ENCODE measurements around the gene PHACTR1.
"Not testable (repeated sequence)": the region's sequence is repeated elsewhere in the genome, so short reads cannot be mapped to it uniquely, and the experiment has no call there.

PHACTR1 gene

GRCh38 chr6:12749531-12750379, 33.2 kb downstream of the PHACTR1 start:
- peak; percentile 30 for DNase-seq (ENCODE audit: low spot score)

DNA sequence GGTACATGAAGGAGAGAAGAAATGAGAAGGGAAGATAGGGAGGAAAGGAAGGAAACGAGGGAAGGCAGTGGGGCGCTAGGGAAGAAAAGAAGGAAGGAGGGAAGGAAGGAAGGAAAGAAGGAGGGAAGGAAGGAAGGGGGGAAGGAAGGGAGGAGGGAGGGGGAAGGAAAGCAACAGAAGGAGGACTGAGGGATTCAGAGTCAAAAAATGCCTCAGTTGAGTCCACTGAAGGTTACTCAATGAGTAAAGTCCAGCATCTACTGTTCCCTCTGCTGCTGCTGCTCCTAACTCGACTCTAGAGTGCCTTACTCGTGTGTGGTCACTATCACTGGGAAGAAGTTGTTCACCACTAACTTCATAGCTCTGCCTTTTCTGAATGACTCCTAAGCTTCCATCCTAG, 33.8 kb downstream of the PHACTR1 start:
- no peak for DNase-seq (ENCODE audit: low spot score)

DNA sequence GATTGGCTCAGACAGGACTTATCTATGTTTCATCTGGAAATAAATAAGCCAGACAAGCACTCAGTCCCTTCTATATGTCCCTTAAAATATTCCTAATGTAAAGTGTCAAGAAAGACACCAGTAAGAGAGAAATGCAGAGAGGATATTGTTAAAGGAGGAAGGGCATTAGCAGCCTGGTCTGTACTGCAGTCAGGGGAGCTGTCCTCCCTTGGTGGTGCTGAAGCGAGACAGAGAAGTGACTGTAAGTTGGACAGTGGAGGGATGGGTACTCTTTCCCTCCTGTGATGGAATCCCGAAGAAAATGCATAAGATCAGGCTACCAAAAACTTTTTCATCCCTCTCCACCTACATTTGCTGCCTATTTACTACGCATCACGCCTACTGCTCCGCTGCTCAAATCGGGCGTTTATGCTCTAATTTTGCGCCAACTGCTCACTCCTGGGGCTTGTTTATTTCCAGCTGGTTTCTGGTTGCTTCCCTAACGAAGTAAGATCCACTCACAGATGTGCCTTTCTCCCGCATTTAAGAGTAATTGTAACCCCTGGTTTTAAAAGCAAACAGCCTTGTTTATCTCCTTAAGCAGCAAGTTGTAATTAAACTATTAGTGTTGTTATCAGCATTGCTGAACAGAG, 35.2 kb downstream of the PHACTR1 start:
- DNase-seq (ENCODE audit: low spot score): no peak

- DNase-seq (ENCODE audit: low spot score): no peak
Measured at GRCh38 chr6:12753036-12753435, 36.5 kb downstream of the PHACTR1 start.

- DNase-seq (ENCODE audit: low spot score): no peak
Measured at GRCh38 chr6:12760226-12760625, 43.7 kb downstream of the PHACTR1 start.

DNA sequence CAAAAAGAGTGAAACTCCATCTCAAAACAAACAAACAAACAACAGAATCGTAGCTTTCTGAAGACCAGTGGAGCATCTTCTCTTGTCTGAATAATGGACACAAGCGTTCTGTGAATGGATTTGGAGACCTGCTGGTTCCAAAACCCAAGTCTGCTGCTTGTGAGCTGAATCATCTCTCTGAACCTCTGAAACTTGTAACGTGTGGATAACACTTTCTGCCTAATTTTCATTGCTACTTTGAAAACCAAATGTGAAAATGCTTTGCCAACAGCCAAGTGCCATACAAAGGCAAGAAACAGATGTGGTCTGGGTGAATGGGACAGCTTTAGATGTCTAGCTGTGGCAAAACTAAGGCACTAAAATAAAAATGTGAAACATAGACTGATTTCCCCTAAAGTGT, 44.3 kb downstream of the PHACTR1 start:
- DNase-seq (ENCODE audit: low spot score): no peak

- DNase-seq (ENCODE audit: low spot score): no peak
Measured at GRCh38 chr6:12761376-12762115, 45.0 kb downstream of the PHACTR1 start.

DNA sequence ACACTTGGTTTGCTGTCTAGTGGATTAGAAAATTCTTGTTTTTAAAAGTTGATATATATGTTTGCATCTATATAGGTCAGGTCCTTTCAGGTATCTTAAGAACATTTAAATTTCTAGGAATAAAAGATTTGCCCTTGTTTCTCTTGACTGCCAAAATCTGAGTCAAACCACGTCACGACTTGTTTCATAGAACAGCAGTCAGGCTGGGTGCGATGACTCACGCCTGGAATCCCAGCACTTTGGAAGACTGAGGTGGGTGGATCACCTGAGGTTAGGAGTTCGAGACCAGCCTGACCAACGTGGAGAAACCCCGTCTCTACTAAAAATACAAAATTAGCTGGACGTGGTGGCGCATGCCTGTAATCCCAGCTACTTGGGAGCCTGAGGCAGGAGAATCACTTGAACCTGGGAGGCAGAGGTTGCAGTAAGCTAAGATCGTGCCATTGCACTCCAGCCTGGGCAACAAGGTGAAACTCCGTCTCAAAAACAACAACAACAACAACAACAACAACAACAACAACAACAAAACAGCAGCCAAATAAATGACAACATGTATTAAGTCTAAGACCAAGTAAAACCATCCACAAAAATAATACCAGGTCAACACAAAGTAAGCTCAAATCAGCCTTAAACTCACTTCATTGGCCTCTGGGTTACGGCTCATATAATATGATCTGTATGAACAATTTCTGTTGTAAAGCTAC, 46.3 kb downstream of the PHACTR1 start:
- DNase-seq (ENCODE audit: low spot score): not testable (repeated sequence)

DNA sequence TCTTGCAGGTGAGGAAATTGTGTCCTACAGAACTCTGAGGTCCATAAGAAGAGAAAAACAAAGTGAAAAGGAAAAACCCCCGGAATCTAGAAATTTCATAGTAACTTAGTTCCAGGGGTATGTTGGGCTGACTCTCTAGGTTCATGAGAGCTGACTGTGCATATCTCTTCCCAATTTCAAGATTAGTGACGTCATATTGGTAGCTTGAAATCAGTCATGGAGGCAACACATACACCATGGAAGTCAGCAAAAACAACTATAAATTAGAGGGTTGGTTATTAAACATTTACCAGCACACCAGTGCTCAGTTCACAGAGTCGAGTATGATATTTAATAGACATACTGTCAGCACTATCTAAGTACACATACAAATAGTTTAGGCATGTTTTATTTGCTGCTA, 49.8 kb downstream of the PHACTR1 start:
- DNase-seq (ENCODE audit: low spot score): no peak

DNA sequence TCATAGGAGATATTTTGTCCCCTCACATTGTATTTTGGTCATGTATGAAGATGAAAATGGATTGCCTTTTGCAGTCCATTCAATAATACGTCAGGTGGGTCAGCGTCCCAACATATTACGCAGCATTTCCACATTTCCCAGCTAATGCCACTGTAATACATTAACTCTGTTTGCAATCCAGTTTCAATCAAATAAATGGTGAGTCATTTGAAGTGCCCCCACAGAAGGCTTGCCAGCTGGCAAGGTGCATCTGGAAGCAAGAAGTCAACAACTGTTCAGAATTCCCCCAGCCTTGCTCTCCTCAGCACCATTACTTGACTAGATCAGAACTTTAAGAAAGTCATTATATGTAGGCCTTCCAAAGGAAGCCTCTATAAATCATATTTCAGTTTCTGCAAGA, 50.4 kb downstream of the PHACTR1 start:
- DNase-seq (ENCODE audit: low spot score): no peak

- DNase-seq (ENCODE audit: low spot score): no peak
Measured at GRCh38 chr6:12769556-12770256, 53.1 kb downstream of the PHACTR1 start.

DNA sequence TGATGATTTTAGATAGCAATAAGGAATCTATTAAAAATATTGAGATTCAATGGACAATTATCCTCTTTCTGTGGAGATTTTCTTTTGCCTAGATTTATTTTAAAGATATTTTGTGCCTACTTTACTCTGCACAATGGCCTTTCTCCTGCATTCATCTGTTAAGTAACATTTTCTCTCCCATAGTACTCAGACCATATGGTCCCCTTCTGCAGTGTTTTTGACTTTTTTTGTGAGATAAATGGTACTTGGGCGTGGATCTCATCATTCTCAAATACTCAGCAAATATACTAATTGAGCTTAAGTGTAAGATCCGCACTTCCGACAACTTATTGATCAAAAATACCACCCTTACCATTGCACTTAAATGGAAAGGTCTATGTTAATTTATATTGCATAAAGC, 55.8 kb downstream of the PHACTR1 start:
- no peak for DNase-seq (ENCODE audit: low spot score)

DNA sequence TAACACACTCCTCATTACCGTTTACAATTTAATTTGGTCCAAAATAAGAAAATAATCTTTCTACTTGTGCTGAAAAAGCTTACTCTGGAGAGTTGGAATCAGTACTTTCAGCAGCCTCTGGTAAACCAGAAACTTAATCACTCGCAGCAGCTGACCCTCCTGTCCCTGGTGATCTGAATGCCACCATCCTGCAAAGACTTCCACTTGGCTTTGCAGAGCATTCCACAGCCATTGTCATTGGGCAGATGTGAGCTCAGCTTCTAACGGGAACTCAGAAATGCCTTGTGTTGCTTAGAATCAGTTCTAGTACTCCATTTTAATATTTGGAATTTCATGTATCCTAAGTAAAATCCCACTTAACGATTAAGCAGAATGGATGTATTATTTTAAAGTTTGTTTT, 59.7 kb downstream of the PHACTR1 start:
- no peak for DNase-seq (ENCODE audit: low spot score)

DNA sequence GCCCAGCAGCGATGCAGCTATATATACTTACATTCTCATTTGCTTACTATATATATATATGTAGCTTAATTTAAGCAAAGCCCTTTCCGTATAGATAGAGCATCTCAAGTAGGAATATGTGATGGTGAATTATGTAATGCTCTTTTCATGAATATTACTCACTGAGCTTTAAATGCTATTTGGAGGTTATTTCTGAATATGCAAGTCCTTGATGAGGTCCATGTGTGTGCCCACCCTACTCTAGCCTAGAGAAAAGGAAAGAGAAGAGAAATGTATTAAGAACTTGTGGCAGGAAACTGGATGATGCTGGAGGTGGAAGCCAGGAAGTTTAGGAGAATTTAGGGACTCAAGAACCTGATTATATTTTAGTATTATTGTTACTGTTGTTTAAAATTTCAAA, 63.2 kb downstream of the PHACTR1 start:
- DNase-seq (ENCODE audit: low spot score): no peak

DNA sequence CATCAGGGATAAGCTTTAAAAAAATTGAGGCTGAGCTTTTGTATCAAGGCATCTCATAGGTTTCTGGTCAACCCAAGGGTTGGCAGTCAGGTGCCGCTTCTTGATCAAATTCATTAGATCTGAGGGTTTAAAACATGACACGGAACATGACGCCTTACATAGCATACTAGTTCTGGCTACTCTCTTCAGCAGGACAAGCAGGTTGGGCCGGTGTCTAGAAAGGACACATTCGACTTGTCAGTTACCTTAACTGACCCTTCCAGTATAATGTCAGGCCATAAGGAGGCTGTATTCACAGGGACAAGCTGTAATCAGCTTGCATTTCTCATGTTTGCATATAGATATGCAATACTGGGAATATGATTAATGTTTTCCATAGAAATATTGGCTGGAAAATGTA, 65.6 kb downstream of the PHACTR1 start:
- no peak for DNase-seq (ENCODE audit: low spot score)

DNA sequence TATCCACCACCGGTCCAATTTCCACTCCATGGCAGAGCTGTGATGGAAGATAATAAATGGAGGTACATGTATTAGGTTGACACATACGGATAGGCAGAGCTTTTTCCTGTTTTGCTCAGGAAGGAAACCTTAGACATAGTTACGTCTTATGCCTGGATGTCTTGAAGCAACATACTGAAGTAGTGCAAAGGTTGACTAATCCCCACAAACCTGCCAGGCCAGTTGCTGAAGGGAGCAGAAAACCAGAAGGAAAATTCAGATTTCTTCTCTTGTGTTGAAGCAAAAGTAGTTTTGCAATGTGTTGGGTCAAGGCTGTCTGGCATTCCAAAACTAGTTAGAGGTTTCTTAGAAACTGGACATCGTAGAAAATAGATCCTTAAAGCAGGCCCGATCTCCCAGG, 68.7 kb downstream of the PHACTR1 start:
- no peak for DNase-seq (ENCODE audit: low spot score)

- DNase-seq (ENCODE audit: low spot score): no peak
Measured at GRCh38 chr6:12785921-12786320, 69.4 kb downstream of the PHACTR1 start.

GRCh38 chr6:12791371-12791770, 74.8 kb downstream of the PHACTR1 start:
- no peak for DNase-seq (ENCODE audit: low spot score)

DNA sequence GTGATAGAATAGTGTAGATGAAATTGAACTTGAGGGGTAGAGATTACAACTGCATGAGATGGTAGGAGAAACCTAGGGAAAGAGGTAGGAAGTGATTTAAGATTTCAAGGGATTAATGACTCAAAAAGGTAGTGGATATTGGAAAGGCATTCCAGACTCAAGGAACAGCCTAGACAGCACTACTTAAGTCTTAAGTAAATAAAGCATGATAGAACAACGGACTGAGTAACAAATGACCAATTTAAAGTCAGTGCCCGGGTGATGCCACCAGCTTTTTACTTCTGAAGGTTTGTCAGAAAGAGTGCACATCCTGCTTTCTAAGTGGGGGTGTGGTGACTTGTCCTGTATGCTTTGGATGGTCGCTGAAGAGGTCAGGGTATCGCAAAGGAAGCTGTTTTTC, 81.8 kb downstream of the PHACTR1 start:
- no peak for DNase-seq (ENCODE audit: low spot score)

GRCh38 chr6:12800120-12800519, 83.6 kb downstream of the PHACTR1 start:
- no peak for DNase-seq (ENCODE audit: low spot score)

DNA sequence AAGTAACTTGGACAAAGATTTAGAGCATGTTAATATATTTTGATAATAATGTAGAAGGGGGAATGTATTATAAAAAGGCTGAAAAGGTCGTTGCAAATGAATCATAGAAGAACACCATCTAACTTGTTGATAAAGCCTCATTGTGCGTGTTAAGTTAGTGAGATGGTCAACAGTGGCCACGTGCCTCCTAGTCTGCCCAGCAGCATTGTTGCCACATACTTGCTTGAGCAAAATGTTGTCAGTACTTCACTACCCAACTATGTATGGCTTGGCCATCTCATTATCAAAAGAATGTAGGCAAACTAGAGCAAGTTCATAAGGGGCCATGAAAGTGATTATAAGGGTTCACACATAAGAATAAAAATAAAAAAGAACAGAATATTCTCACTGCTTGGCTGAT, 84.6 kb downstream of the PHACTR1 start:
- DNase-seq (ENCODE audit: low spot score): no peak

DNA sequence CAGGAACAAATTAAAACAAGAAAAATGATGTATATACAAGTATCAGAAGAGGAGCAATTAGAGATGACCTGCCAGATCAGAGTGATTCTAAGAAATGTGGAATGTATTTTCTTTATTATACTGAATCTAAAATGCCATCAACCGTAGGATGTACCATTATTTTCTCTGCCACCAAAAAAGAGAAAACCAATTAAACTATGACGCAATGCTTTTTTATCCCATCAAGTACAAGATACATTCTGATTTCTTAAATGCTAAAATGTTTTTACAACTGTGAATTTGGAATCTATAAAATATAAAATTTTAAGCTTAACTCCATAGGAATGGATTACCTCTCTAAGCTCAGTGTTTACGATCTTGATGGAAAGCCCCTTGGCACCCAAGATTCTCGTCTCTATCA, 85.9 kb downstream of the PHACTR1 start:
- no peak for DNase-seq (ENCODE audit: low spot score)
